ENCODE measurements around the gene PCDHGA9. TPM values are rescaled to one million over a fixed set of nuclear protein-coding genes. Genes with fewer than 3 reads are reported as not detected.

PCDHGA9 gene
- total and polyA plus RNA-seq, 2 donors (not counting 1 experiment from before 2014, with no cell fraction given) = 3.3 to 4.8 TPM

GRCh38 chr5:141382469-141383294, 19.9 kb upstream of the PCDHGA9 start, which contains the start of gene PCDHGA7:
Gene PCDHGA7, plus strand, starts transcription at chr5:141382742. Its CDS starts 158 bp downstream, at chr5:141382900.
- peak within 1 kb of the TSS; percentile 62 to 76 (median 63) for H3K4me3 ChIP-seq (replicated peaks in 1 of 4; ENCODE audit: control extremely low read depth in 1 of 4, insufficient read depth in 1 of 4, low read depth in 3 of 4, low read length in 4 of 4)
- H2AFZ ChIP-seq (ENCODE audit: low read length) = peak within 1 kb of the TSS; percentile 67
- H3K9ac ChIP-seq (ENCODE audit: insufficient read depth, low read length) = no peak within 1 kb of the TSS
- H3K4me1 ChIP-seq (ENCODE audit: control insufficient read depth, extremely low read depth, insufficient read depth, low read length) = no peaks in the 10 kb centered on the region
- no peaks in the 10 kb centered on the region for H3K36me3 ChIP-seq (ENCODE audit: control insufficient read depth, insufficient read depth, low read length)
- H3K79me2 ChIP-seq (ENCODE audit: control insufficient read depth, insufficient read depth, low read length) = no peaks in the 10 kb centered on the region
- H3K27me3 ChIP-seq (ENCODE audit: control insufficient read depth, insufficient read depth, low read length) = no peaks in the 10 kb centered on the region
- peaks cover 2% of the 10 kb centered on the region for H3K9me3 ChIP-seq (ENCODE audit: control insufficient read depth, insufficient read depth, low read depth, low read length)
- peak; percentile 48 to 54 for DNase-seq (ENCODE audit: low read depth in 2 of 2)
- H3K4me2 ChIP-seq (ENCODE audit: extremely low read depth, insufficient read depth, low read length) = peak within 1 kb of the TSS; percentile 76
- no peak within 1 kb of the TSS for H3K27ac ChIP-seq (ENCODE audit: insufficient read depth, low read length)
- TF ChIP-seq EZH2 (IDR thresholded peaks at IDR 0.05; ENCODE audit: low read length, missing control alignments) (no peak), CTCF (conservative IDR thresholded peaks at IDR 0.05 in 1 of 2, IDR thresholded peaks at IDR 0.05 in 1 of 2; ENCODE audit: low read depth in 1 of 2, low read length in 2 of 2) (peak; percentile 51)
- H4K20me1 ChIP-seq (ENCODE audit: control insufficient read depth, extremely low read depth, insufficient read depth, low read length) = no peaks in the 10 kb centered on the region

GRCh38 chr5:141383345-141383744, 19.2 kb upstream of the PCDHGA9 start:
- TF ChIP-seq EZH2 (IDR thresholded peaks at IDR 0.05; ENCODE audit: low read length, missing control alignments) = no peak
- TF ChIP-seq CTCF (conservative IDR thresholded peaks at IDR 0.05 in 1 of 2, IDR thresholded peaks at IDR 0.05 in 1 of 2; ENCODE audit: low read depth in 1 of 2, low read length in 2 of 2) = no peak
- DNase-seq (ENCODE audit: low read depth in 2 of 2) = no peak
- Histone ChIP-seq H3K4me2 (ENCODE audit: extremely low read depth, insufficient read depth, low read length) (peak overlapping the region; percentile 44), H2AFZ (ENCODE audit: low read length) (no peak overlapping the region), H3K27ac (ENCODE audit: insufficient read depth, low read length) (no peak overlapping the region), H3K9ac (ENCODE audit: insufficient read depth, low read length) (no peak overlapping the region), H3K79me2 (ENCODE audit: control insufficient read depth, insufficient read depth, low read length) (no peaks in the 10 kb centered on the region), H3K27me3 (ENCODE audit: control insufficient read depth, insufficient read depth, low read length) (no peaks in the 10 kb centered on the region), H3K36me3 (ENCODE audit: control insufficient read depth, insufficient read depth, low read length) (no peaks in the 10 kb centered on the region), H3K9me3 (ENCODE audit: control insufficient read depth, insufficient read depth, low read depth, low read length) (peaks cover 2% of the 10 kb centered on the region), H4K20me1 (ENCODE audit: control insufficient read depth, extremely low read depth, insufficient read depth, low read length) (no peaks in the 10 kb centered on the region), H3K4me1 (ENCODE audit: control insufficient read depth, extremely low read depth, insufficient read depth, low read length) (no peaks in the 10 kb centered on the region), H3K4me3 (replicated peaks in 1 of 4; ENCODE audit: control extremely low read depth in 1 of 4, insufficient read depth in 1 of 4, low read depth in 3 of 4, low read length in 4 of 4) (peak overlapping the region; percentile 62 to 76 (median 63))

GRCh38 chr5:141384471-141385267, 17.9 kb upstream of the PCDHGA9 start:
- H3K4me1 ChIP-seq (ENCODE audit: control insufficient read depth, extremely low read depth, insufficient read depth, low read length) = no peaks in the 10 kb centered on the region
- no peak overlapping the region for H2AFZ ChIP-seq (ENCODE audit: low read length)
- DNase-seq (ENCODE audit: low read depth in 2 of 2) = no peak
- H3K4me3 ChIP-seq (replicated peaks in 1 of 4; ENCODE audit: control extremely low read depth in 1 of 4, insufficient read depth in 1 of 4, low read depth in 3 of 4, low read length in 4 of 4) = no peak overlapping the region
- no peaks in the 10 kb centered on the region for H3K79me2 ChIP-seq (ENCODE audit: control insufficient read depth, insufficient read depth, low read length)
- TF ChIP-seq EZH2 (IDR thresholded peaks at IDR 0.05; ENCODE audit: low read length, missing control alignments) = no peak
- peaks cover 2% of the 10 kb centered on the region for H3K9me3 ChIP-seq (ENCODE audit: control insufficient read depth, insufficient read depth, low read depth, low read length)
- H3K4me2 ChIP-seq (ENCODE audit: extremely low read depth, insufficient read depth, low read length) = no peak overlapping the region
- no peak overlapping the region for H3K9ac ChIP-seq (ENCODE audit: insufficient read depth, low read length)
- no peak overlapping the region for H3K27ac ChIP-seq (ENCODE audit: insufficient read depth, low read length)
- no peaks in the 10 kb centered on the region for H4K20me1 ChIP-seq (ENCODE audit: control insufficient read depth, extremely low read depth, insufficient read depth, low read length)
- H3K36me3 ChIP-seq (ENCODE audit: control insufficient read depth, insufficient read depth, low read length) = no peaks in the 10 kb centered on the region
- no peaks in the 10 kb centered on the region for H3K27me3 ChIP-seq (ENCODE audit: control insufficient read depth, insufficient read depth, low read length)

All from fibroblast of lung (primary cell).